HepG2 (cell line): ENCODE measurements around the gene PEAK1. TPM values are rescaled to one million over a fixed set of nuclear protein-coding genes. Genes with fewer than 3 reads are reported as not detected.

ENCODE experiments used
- ATAC-seq: fragments of 200-7000 bp; cut with Tn5 transposase; 3 replicates; pipeline ENCODE4 v1.9.1; 2020; ENCODE audit warnings: mild to moderate bottlenecking, moderate library complexity
- BruUV-seq: library from RNA; stranded (reverse); fragments of 400-500 nt; replicated peaks from 2 replicates; lab custom pipeline; 2021; lab: Mats Ljungman, UMichigan
- CTCF ChIA-PET: fragments of 300-600 bp; formaldehyde crosslinking; extraction: SDS; loops from one replicate; lab custom pipeline; 2021; ENCODE audit warnings: low total read pairs, inconsistent platforms, low intra/inter-chr PET ratio; lab: Yijun Ruan, JAX
- POLR2A ChIA-PET: fragments of 350-600 bp; sonication (Branson Sonifier 250); formaldehyde crosslinking; loops from one replicate; lab custom pipeline; 2020; ENCODE audit warnings: antibody characterized with exemption, inconsistent platforms; lab: Yijun Ruan, JAX
- DNase-seq: peaks from one replicate; pipeline ENCODE4 v3.0.0-alpha.2; 2015; ENCODE audit warnings: low spot score
- FAIRE-seq: peaks from 3 replicates; lab custom pipeline; 2011; peaks lifted over from hg19 to GRCh38; lab: Jason Lieb, UNC
- H2AFZ ChIP-seq: one replicate; pipeline ENCODE4 v1.6.1; 2011; ENCODE audit warnings: low read length, inconsistent platforms
- H3K27ac ChIP-seq: fragments of 300-600 bp; 3 replicates; pipeline ENCODE4 v1.8.0; 2011; ENCODE audit warnings: mixed run types, mild to moderate bottlenecking, mixed read lengths, low read length, inconsistent platforms; ENCODE audit not compliant: insufficient read depth; ENCODE audit errors: extremely low read length
- H3K27me3 ChIP-seq, 2 experiments: fragments of 200-600 bp in 1 of 2; 2 replicates in 1 of 2; 3 replicates in 1 of 2; pipeline versions ENCODE4 v1.6.0 to v1.8.0; 2011; ENCODE audit warnings: low read length in 2 of 2, mild to moderate bottlenecking in 2 of 2, moderate library complexity in 2 of 2, inconsistent platforms in 1 of 2; ENCODE audit not compliant: insufficient read depth in 2 of 2, control insufficient read depth in 1 of 2
- H3K36me3 ChIP-seq, 2 experiments: fragments of 200-600 bp in 1 of 2; replicated peaks in 1 of 2; 2 replicates in 1 of 2; 3 replicates in 1 of 2; pipeline versions ENCODE4 v1.5.1 to v1.8.0; 2011; ENCODE audit warnings: low read length in 2 of 2, inconsistent platforms in 1 of 2; ENCODE audit not compliant: insufficient read depth in 2 of 2, control insufficient read depth in 1 of 2
- H3K4me1 ChIP-seq: 2 replicates; pipeline ENCODE4 v1.5.1; 2012; ENCODE audit warnings: low read length, inconsistent platforms; ENCODE audit not compliant: insufficient read depth
- H3K4me2 ChIP-seq: 2 replicates; pipeline ENCODE4 v1.6.0; 2011; ENCODE audit warnings: low read depth, low read length, inconsistent platforms
- H3K4me3 ChIP-seq, 3 experiments: fragments of 200-600 bp in 1 of 3; sonication (generic), shearing (Covaris generic) in 1 of 3; replicated peaks in 1 of 3; 2 replicates each; pipeline ENCODE4 v1.5.1; 2011 to 2016; ENCODE audit warnings: low read length in 3 of 3, inconsistent platforms in 2 of 3, low read depth in 2 of 3, mild to moderate bottlenecking in 2 of 3, control low read depth in 1 of 3, mixed read lengths in 1 of 3; ENCODE audit not compliant: insufficient read depth in 1 of 3
- H3K79me2 ChIP-seq: one replicate; pipeline ENCODE4 v1.6.1; 2011; ENCODE audit warnings: low read length, inconsistent platforms; ENCODE audit not compliant: insufficient read depth
- H3K9ac ChIP-seq: 2 replicates; pipeline ENCODE4 v1.6.0; 2011; ENCODE audit warnings: mild to moderate bottlenecking, low read depth, low read length, inconsistent platforms; ENCODE audit not compliant: insufficient read depth
- H3K9me3 ChIP-seq: 2 replicates; pipeline ENCODE4 v1.5.1; 2012; ENCODE audit warnings: mild to moderate bottlenecking, low read length
- H4K20me1 ChIP-seq: 2 replicates; pipeline ENCODE4 v1.6.0; 2011; ENCODE audit warnings: inconsistent platforms, mild to moderate bottlenecking, low read length, moderate library complexity; ENCODE audit not compliant: insufficient read depth
- ATF7 ChIP-seq, 2 experiments: fragments of 450-650 bp in 1 of 2; sonication (generic) in 1 of 2; formaldehyde crosslinking in 1 of 2; IDR thresholded peaks; 2 replicates each; pipeline versions ENCODE4 v1.4.0 to v1.6.1; 2016 to 2020; ENCODE audit warnings: antibody characterized with exemption in 1 of 2, mild to moderate bottlenecking in 1 of 2, missing genetic modification reagents in 1 of 2
- KLF16 ChIP-seq, 2 experiments: sonication (generic) in 1 of 2; formaldehyde crosslinking in 1 of 2; IDR thresholded peaks; 2 replicates each; pipeline versions ENCODE4 v1.6.1 to v1.8.0; 2016 to 2023; ENCODE audit warnings: missing genetic modification reagents in 2 of 2, missing compliant biosample characterization in 1 of 2
- MAFG ChIP-seq: sonication (generic); formaldehyde crosslinking; IDR thresholded peaks from 2 replicates; pipeline ENCODE4 v1.5.1; 2020; ENCODE audit warnings: mild to moderate bottlenecking, missing genetic modification reagents
- SRSF4 ChIP-seq: fragments of 200-400 bp; formaldehyde crosslinking; IDR thresholded peaks from one replicate; pipeline ENCODE4 v1.6.1; 2018; ENCODE audit warnings: mild to moderate bottlenecking, low read depth, low read length, moderate library complexity; ENCODE audit not compliant: poor library complexity, severe bottlenecking
- WGBS: methylation state at CpG from one replicate; pipeline ENCODE4 v1.1.6; 2017; ENCODE audit warnings: low lambda C conversion rate; 5-methylcytosine and 5-hydroxymethylcytosine counted together
- in situ Hi-C: cut with HindIII; loops from 2 replicates; pipeline ENCODE4 v1.10.0; 2017; ENCODE audit warnings: low pct_unique_long_range_greater_than_20kb; ENCODE audit not compliant: extremely low pct_ligation_motif_present
- intact Hi-C: fragments of 100-400 bp; cut with micrococcal nuclease; formaldehyde crosslinking; loops from one replicate; pipeline ENCODE4 v1.10.0; 2022; ENCODE audit not compliant: unreplicated experiment
- polyA plus RNA-seq, 8 experiments: library from polyadenylated mRNA; depleted of rRNA in 3 of 8; stranded (reverse) in 7 of 8; unstranded in 1 of 8; fragments of >200 nt; fragmentation: Illumina TruSeq in 4 of 8; extraction: Trizol in 4 of 8; gene quantifications; 2 replicates each; pipeline versions ENCODE4 v1.2.1 to v1.2.3, GENCODE V29; 2011 to 2016; ENCODE audit warnings: low read depth in 4 of 8, missing spikeins in 1 of 8, mixed read lengths in 1 of 8; ENCODE audit not compliant: insufficient read depth in 1 of 8
- total RNA-seq, 5 experiments: library from RNA; depleted of rRNA; stranded (reverse); fragments of >200 nt; fragmentation: Illumina TruSeq; extraction: Trizol; gene quantifications; 2 replicates each; pipeline ENCODE4 v1.2.3, GENCODE V29; 2016; ENCODE audit warnings: low read depth in 1 of 5
- TF ChIP-seq, protein P1 (sequence below): sonication (generic); formaldehyde crosslinking; IDR thresholded peaks from 2 replicates; pipeline ENCODE4 v1.4.0; 2020; ENCODE audit warnings: mild to moderate bottlenecking, low read depth, missing genetic modification reagents
- TF ChIP-seq, protein P2 (sequence below): sonication (generic); formaldehyde crosslinking; IDR thresholded peaks from 2 replicates; pipeline ENCODE4 v1.9.0; 2021; ENCODE audit warnings: missing genetic modification reagents, borderline replicate concordance

The PEAK1 gene
- total and polyA plus RNA-seq, 2 of the 13 experiments (the other 11 are each of a cell fraction or from before 2014, with no cell fraction given), result 6.0 to 6.6 TPM

DNA sequence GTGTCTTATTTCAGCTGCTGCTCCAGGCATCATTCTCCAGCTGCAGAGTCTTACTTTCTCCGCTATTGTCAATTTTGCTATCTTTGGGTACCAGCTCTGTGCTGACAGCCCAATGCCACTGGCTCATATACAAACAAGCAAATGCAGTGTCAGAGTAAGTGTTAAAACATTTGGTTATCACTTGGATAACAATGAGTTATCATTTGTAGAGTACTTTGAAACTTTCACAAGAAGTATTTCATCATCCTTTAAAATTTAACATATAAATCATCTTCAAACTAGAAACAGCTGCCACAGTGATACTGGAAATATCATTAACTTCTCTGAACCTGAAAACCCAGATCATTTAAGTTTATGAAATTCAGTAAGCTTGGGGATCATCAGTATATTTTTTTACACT is 362.8 kb downstream of the PEAK1 start:
- no peak for TF ChIP-seq MAFG (CRISPR knock-in tag)
- no peak for TF ChIP-seq KLF16 (CRISPR knock-in tag; IDR thresholded peaks at IDR 0.05)
- TF ChIP-seq, protein P1, sequence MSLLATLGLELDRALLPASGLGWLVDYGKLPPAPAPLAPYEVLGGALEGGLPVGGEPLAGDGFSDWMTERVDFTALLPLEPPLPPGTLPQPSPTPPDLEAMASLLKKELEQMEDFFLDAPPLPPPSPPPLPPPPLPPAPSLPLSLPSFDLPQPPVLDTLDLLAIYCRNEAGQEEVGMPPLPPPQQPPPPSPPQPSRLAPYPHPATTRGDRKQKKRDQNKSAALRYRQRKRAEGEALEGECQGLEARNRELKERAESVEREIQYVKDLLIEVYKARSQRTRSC (CRISPR knock-in tag), result no peak
- TF ChIP-seq, protein P2, sequence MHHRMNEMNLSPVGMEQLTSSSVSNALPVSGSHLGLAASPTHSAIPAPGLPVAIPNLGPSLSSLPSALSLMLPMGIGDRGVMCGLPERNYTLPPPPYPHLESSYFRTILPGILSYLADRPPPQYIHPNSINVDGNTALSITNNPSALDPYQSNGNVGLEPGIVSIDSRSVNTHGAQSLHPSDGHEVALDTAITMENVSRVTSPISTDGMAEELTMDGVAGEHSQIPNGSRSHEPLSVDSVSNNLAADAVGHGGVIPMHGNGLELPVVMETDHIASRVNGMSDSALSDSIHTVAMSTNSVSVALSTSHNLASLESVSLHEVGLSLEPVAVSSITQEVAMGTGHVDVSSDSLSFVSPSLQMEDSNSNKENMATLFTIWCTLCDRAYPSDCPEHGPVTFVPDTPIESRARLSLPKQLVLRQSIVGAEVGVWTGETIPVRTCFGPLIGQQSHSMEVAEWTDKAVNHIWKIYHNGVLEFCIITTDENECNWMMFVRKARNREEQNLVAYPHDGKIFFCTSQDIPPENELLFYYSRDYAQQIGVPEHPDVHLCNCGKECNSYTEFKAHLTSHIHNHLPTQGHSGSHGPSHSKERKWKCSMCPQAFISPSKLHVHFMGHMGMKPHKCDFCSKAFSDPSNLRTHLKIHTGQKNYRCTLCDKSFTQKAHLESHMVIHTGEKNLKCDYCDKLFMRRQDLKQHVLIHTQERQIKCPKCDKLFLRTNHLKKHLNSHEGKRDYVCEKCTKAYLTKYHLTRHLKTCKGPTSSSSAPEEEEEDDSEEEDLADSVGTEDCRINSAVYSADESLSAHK (CRISPR knock-in tag), result no peak
- TF ChIP-seq ATF7 (IDR thresholded peaks at IDR 0.05), result 0 out of 2 replicates have a peak, but pooled peaks have one; percentile 34
- TF ChIP-seq ATF7 (CRISPR knock-in tag; IDR thresholded peaks at IDR 0.05), result no peak
- no peak for TF ChIP-seq SRSF4
- FAIRE-seq, result no peak
- Histone ChIP-seq H3K36me3 (peaks cover 1 to 12% of the 10 kb centered on the region in 2 experiments; a peak in 4 of 5 replicates), H2AFZ (no peak overlapping the region), H4K20me1 (peaks cover 17% of the 10 kb centered on the region), H3K9me3 (no peaks in the 10 kb centered on the region), H3K4me3 (no peak overlapping the region), H3K9ac (no peak overlapping the region), H3K79me2 (peaks cover 7% of the 10 kb centered on the region), H3K4me2 (no peak overlapping the region), H3K27me3 (no peaks in the 10 kb centered on the region), H3K27ac (no peak overlapping the region), H3K4me1 (peaks cover 23% of the 10 kb centered on the region)
- WGBS, result 93% methylated on average over 1 of the region's 1 CpG
- CTCF ChIA-PET, result no interaction called here
- ATAC-seq, result no peak
- POLR2A ChIA-PET, result no interaction called here
- intact Hi-C loops, result no loop called here
- in situ Hi-C loops, result no loop called here
- BruUV-seq, result no TSS peak
- DNase-seq, result no peak
